GM19193 (cell line): ENCODE data around the gene GOLGA6L10.

ENCODE experiments used
- POLR2A ChIP-seq: IDR thresholded peaks from 4 replicates; pipeline ENCODE4 v1.6.1; 2011; ENCODE audit not compliant: insufficient read depth, insufficient read length; ENCODE audit errors: extremely low read depth

GOLGA6L10 gene

GRCh38 chr15:82301296-82302016, 47.8 kb downstream of the GOLGA6L10 start:
- TF ChIP-seq POLR2A: no peak

DNA sequence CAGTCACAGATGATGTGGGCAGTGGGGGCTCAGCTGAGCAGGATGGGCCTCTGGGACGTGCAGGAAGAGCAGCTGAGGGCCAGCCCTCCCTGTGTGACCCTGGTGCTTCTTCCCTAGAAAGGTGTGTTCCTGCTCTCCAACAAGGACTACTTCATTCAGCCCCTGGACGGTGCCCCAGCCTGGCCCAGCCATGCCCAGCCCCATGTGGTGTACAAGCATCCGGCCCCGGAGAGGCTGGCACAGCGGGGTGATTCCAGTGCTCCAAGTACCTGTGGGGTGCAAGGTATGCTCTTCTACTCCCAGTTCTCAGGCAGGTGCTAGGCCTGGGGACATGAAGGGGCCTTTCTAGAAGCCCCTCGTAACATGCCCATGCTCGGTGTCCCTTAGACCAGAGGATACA, 48.4 kb downstream of the GOLGA6L10 start:
- TF ChIP-seq POLR2A: no peak

DNA sequence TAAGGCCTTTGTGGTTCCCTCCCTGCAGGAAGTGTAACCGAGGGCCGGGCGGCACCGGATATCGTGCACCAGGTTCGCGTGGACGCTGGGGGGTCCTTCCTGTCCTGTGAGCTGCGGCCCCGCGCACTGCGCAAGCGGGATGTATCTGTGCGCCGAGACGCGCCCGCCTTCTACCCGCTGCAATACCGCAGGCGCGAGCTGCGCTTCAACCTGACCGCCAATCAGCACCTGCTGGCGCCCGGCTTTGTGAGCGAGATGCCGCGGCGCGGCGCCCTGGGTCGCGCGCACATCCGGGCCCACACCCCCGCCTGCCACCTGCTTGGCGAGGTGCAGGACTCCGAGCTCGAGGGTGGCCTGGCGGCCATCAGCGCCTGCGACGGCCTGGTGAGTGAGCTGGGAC, 50.8 kb downstream of the GOLGA6L10 start:
- no peak for TF ChIP-seq POLR2A

GRCh38 chr15:82298032-82298431, 51.2 kb downstream of the GOLGA6L10 start:
- no peak for TF ChIP-seq POLR2A

- no peak for TF ChIP-seq POLR2A
These were observed 51.7 kb downstream of the GOLGA6L10 start for GRCh38 chr15:82297546-82297945.

GRCh38 chr15:82294061-82294690, 55.1 kb downstream of the GOLGA6L10 start:
- no peak for TF ChIP-seq POLR2A

DNA sequence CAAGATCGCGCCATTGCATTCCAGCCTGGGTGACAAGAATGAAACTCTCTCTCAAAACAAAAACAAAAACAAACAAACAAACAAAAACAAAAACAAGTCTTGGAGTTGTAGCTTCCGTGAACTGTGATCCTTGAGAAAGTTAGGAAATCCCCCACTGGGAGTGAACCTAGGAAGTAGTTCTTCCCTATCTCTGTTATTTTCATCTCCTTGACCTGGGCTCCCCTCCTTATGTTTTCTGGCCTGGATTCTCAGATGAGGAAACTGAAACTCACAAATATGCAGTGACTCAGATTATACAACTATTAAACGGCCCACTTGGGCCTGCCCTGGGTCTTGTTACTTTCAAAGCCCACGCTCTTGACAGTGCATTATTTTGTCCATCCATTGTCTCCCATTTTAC, 57.0 kb downstream of the GOLGA6L10 start:
- no peak for TF ChIP-seq POLR2A
